ENCODE data around the gene SIRPA.

DNA sequence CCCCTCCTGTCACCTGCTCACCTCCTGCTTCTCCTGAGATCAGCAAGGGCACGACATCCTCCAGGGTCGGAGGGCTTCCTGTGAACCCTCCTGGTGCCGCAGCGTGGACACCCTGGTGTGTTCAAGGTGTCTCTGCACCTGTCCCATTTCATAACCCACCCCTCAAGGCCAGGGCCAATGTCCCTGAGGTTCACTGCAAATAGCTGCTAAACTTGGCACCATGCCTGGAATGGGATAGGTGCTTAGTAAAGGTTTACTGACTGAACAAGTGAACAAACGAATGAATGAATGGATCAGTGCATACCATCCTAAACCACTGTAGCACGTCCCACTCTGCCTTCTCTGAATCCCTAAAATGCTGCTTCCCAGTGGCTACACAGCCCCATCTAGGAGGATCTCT lies 35.0 kb downstream of the SIRPA start:
- TF ChIP-seq, protein P1, sequence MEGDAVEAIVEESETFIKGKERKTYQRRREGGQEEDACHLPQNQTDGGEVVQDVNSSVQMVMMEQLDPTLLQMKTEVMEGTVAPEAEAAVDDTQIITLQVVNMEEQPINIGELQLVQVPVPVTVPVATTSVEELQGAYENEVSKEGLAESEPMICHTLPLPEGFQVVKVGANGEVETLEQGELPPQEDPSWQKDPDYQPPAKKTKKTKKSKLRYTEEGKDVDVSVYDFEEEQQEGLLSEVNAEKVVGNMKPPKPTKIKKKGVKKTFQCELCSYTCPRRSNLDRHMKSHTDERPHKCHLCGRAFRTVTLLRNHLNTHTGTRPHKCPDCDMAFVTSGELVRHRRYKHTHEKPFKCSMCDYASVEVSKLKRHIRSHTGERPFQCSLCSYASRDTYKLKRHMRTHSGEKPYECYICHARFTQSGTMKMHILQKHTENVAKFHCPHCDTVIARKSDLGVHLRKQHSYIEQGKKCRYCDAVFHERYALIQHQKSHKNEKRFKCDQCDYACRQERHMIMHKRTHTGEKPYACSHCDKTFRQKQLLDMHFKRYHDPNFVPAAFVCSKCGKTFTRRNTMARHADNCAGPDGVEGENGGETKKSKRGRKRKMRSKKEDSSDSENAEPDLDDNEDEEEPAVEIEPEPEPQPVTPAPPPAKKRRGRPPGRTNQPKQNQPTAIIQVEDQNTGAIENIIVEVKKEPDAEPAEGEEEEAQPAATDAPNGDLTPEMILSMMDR (IDR thresholded peaks at IDR 0.05; ENCODE audit: poor library complexity), result no peak
- no peak for TF ChIP-seq EZH2phosphoT487 (IDR thresholded peaks at IDR 0.05; ENCODE audit: low read depth, severe bottlenecking, unreplicated experiment)
- no peak for TF ChIP-seq EZH2 (IDR thresholded peaks at IDR 0.05; ENCODE audit: borderline replicate concordance)
